DMS53 (cell line): ENCODE measurements around the gene SCN5A.

Source experiments
- DNase-seq: peaks from one replicate; lab custom pipeline; 2025; lab: John Stamatoyannopoulos, UW

Gene SCN5A

GRCh38 chr3:38560996-38561717 is 88.3 kb downstream of the SCN5A start:
- DNase-seq = no peak

GRCh38 chr3:38560284-38560683 is 89.2 kb downstream of the SCN5A start:
- DNase-seq = no peak

GRCh38 chr3:38558864-38559263 is 90.6 kb downstream of the SCN5A start:
- DNase-seq = no peak

- no peak for DNase-seq
Observed at GRCh38 chr3:38556640-38557358, 92.7 kb downstream of the SCN5A start.

GRCh38 chr3:38555926-38556325 is 93.6 kb downstream of the SCN5A start:
- DNase-seq = no peak

- DNase-seq = no peak
Observed at GRCh38 chr3:38555149-38555840, 94.2 kb downstream of the SCN5A start.

- DNase-seq = no peak
Observed at GRCh38 chr3:38554127-38554827, 95.2 kb downstream of the SCN5A start.

- no peak for DNase-seq
Observed at GRCh38 chr3:38553071-38553470, 96.4 kb downstream of the SCN5A start.

GRCh38 chr3:38552364-38552763 is 97.1 kb downstream of the SCN5A start:
- DNase-seq = no peak

GRCh38 chr3:38551026-38551832 is 98.3 kb downstream of the SCN5A start:
- DNase-seq = no peak

- DNase-seq = no peak
Observed at GRCh38 chr3:38549957-38550840, 99.3 kb downstream of the SCN5A start.

- no peak for DNase-seq
Observed at GRCh38 chr3:38549486-38549885, 100.0 kb downstream of the SCN5A start.

GRCh38 chr3:38549082-38549481 is 100.4 kb downstream of the SCN5A start:
- DNase-seq = no peak

GRCh38 chr3:38548154-38548931 is 101.1 kb downstream of the SCN5A start:
- no peak for DNase-seq

GRCh38 chr3:38545983-38546382 is 103.5 kb downstream of the SCN5A start:
- no peak for DNase-seq

GRCh38 chr3:38545550-38545949 is 103.9 kb downstream of the SCN5A start:
- no peak for DNase-seq

GRCh38 chr3:38544926-38545325 is 104.6 kb downstream of the SCN5A start:
- DNase-seq = no peak

GRCh38 chr3:38543586-38543985 is 105.9 kb downstream of the SCN5A start:
- DNase-seq = no peak

- no peak for DNase-seq
Observed at GRCh38 chr3:38542401-38543298, 106.8 kb downstream of the SCN5A start.
